ENCODE results near the gene ANK2. TPM values are rescaled to one million over a fixed set of nuclear protein-coding genes. Genes with fewer than 3 reads are reported as not detected.

Gene ANK2
- total RNA-seq, 2 donors from 2014 or later = 70.0 to 124 TPM

- WGBS, 2 experiments (ENCODE audit: insufficient coverage in 1 of 2, insufficient read length in 1 of 2) = 28 to 34% methylated on average over 4 to 7 of the region's 8 CpGs
- peak; percentile 93 for TF ChIP-seq CTCF (conservative IDR thresholded peaks at IDR 0.05)
- no peak overlapping the region for H3K9ac ChIP-seq (ENCODE audit: extremely low read depth, low read length, poor library complexity, severe bottlenecking)
- H3K27me3 ChIP-seq (ENCODE audit: control insufficient read depth, insufficient read depth, low read length, poor library complexity, severe bottlenecking) = no peaks in the 10 kb centered on the region
- H3K27me3 Mint-ChIP-seq (ENCODE audit: insufficient read depth) = no peaks in the 10 kb centered on the region
- no peaks in the 10 kb centered on the region for H3K4me1 ChIP-seq (ENCODE audit: control insufficient read depth, insufficient read depth, low read length)
- H3K36me3 Mint-ChIP-seq (ENCODE audit: low read depth) = peaks cover 54% of the 10 kb centered on the region
- H3K9me3 Mint-ChIP-seq = no peaks in the 10 kb centered on the region
- no peak overlapping the region for H3K27ac Mint-ChIP-seq
- peak; percentile 91 for DNase-seq
- no peak overlapping the region for H3K4me3 ChIP-seq (ENCODE audit: low read length)
- H3K9me3 ChIP-seq (ENCODE audit: control insufficient read depth, low read length) = no peaks in the 10 kb centered on the region
- H3K27ac ChIP-seq (ENCODE audit: low read depth, low read length) = no peak overlapping the region
- no peak overlapping the region for H3K4me3 Mint-ChIP-seq
- peaks cover 75% of the 10 kb centered on the region for H3K36me3 ChIP-seq (ENCODE audit: control insufficient read depth, insufficient read depth, low read length)
- H3K4me1 Mint-ChIP-seq = no peaks in the 10 kb centered on the region
Observed at GRCh38 chr4:113278324-113278934, 229.0 kb downstream of the ANK2 start.

GRCh38 chr4:113285501-113285900 lies 236.0 kb downstream of the ANK2 start:
- H3K4me3 Mint-ChIP-seq = no peak overlapping the region
- no peak overlapping the region for H3K27ac ChIP-seq (ENCODE audit: low read depth, low read length)

GRCh38 chr4:113288257-113288656 lies 238.8 kb downstream of the ANK2 start:
- no peak for TF ChIP-seq CTCF (conservative IDR thresholded peaks at IDR 0.05)
- no peak overlapping the region for H3K27ac ChIP-seq (ENCODE audit: low read depth, low read length)
- no peaks in the 10 kb centered on the region for H3K27me3 ChIP-seq (ENCODE audit: control insufficient read depth, insufficient read depth, low read length, poor library complexity, severe bottlenecking)
- H3K9me3 ChIP-seq (ENCODE audit: control insufficient read depth, low read length) = no peaks in the 10 kb centered on the region
- H3K4me1 ChIP-seq (ENCODE audit: control insufficient read depth, insufficient read depth, low read length) = peaks cover 13% of the 10 kb centered on the region
- Mint-ChIP-seq H3K9me3 (no peaks in the 10 kb centered on the region), H3K4me3 (no peak overlapping the region), H3K27ac (no peak overlapping the region), H3K27me3 (ENCODE audit: insufficient read depth) (no peaks in the 10 kb centered on the region), H3K36me3 (ENCODE audit: low read depth) (peaks cover 45% of the 10 kb centered on the region), H3K4me1 (peaks cover 32% of the 10 kb centered on the region)
- H3K9ac ChIP-seq (ENCODE audit: extremely low read depth, low read length, poor library complexity, severe bottlenecking) = no peak overlapping the region
- 96% methylated on average over 2 of the region's 2 CpGs; no CpG with 5 or more reads in 1 of the 2 experiments for WGBS, 2 experiments (ENCODE audit: insufficient coverage in 1 of 2, insufficient read length in 1 of 2)
- no peak for DNase-seq
- peaks cover 74% of the 10 kb centered on the region for H3K36me3 ChIP-seq (ENCODE audit: control insufficient read depth, insufficient read depth, low read length)
- H3K4me3 ChIP-seq (ENCODE audit: low read length) = no peak overlapping the region

More at GRCh38 chr4:113285501-113285900, 236.0 kb downstream of the ANK2 start:
- no peak overlapping the region for H3K27ac Mint-ChIP-seq
- peaks cover 6% of the 10 kb centered on the region for H3K4me1 Mint-ChIP-seq
- no peaks in the 10 kb centered on the region for H3K27me3 Mint-ChIP-seq (ENCODE audit: insufficient read depth)
- peaks cover 88% of the 10 kb centered on the region for H3K36me3 ChIP-seq (ENCODE audit: control insufficient read depth, insufficient read depth, low read length)
- H3K27me3 ChIP-seq (ENCODE audit: control insufficient read depth, insufficient read depth, low read length, poor library complexity, severe bottlenecking) = no peaks in the 10 kb centered on the region
- no peak for TF ChIP-seq CTCF (conservative IDR thresholded peaks at IDR 0.05)
- 91 to 96% methylated on average over 4 of the region's 4 CpGs for WGBS, 2 experiments (ENCODE audit: insufficient coverage in 1 of 2, insufficient read length in 1 of 2)
- DNase-seq = no peak
- H3K9me3 Mint-ChIP-seq = no peaks in the 10 kb centered on the region
- H3K4me1 ChIP-seq (ENCODE audit: control insufficient read depth, insufficient read depth, low read length) = no peaks in the 10 kb centered on the region
- no peaks in the 10 kb centered on the region for H3K9me3 ChIP-seq (ENCODE audit: control insufficient read depth, low read length)
- H3K36me3 Mint-ChIP-seq (ENCODE audit: low read depth) = peaks cover 63% of the 10 kb centered on the region
- no peak overlapping the region for H3K9ac ChIP-seq (ENCODE audit: extremely low read depth, low read length, poor library complexity, severe bottlenecking)
- no peak overlapping the region for H3K4me3 ChIP-seq (ENCODE audit: low read length)

Data from endodermal cell (in vitro differentiated cells).